ENCODE measurements around the gene NHLRC2.
"Not testable (repeated sequence)": the region's sequence is repeated elsewhere in the genome, so short reads cannot be mapped to it uniquely, and the experiment has no call there.

Gene NHLRC2

GRCh38 chr10:113912582-113912981 is 58.1 kb downstream of the NHLRC2 start:
- DNase-seq = no peak

- DNase-seq = no peak
Measured at GRCh38 chr10:113914956-113915355, 60.5 kb downstream of the NHLRC2 start.

GRCh38 chr10:113915540-113915939 is 61.1 kb downstream of the NHLRC2 start:
- no peak for DNase-seq

- DNase-seq = no peak
Measured at GRCh38 chr10:113916053-113916452, 61.6 kb downstream of the NHLRC2 start.

- DNase-seq = no peak
Measured at GRCh38 chr10:113917636-113918035, 63.2 kb downstream of the NHLRC2 start.

GRCh38 chr10:113920114-113920513 is 65.7 kb downstream of the NHLRC2 start:
- no peak for DNase-seq

- DNase-seq = no peak
Measured at GRCh38 chr10:113920875-113921274, 66.4 kb downstream of the NHLRC2 start.

GRCh38 chr10:113921561-113922370 is 67.3 kb downstream of the NHLRC2 start:
- no peak for DNase-seq

GRCh38 chr10:113922787-113923570 is 68.5 kb downstream of the NHLRC2 start:
- no peak for DNase-seq

GRCh38 chr10:113924186-113924585 is 69.7 kb downstream of the NHLRC2 start:
- no peak for DNase-seq

GRCh38 chr10:113924664-113925063 is 70.2 kb downstream of the NHLRC2 start:
- no peak for DNase-seq

- no peak for DNase-seq
Measured at GRCh38 chr10:113927440-113927839, 73.0 kb downstream of the NHLRC2 start.

- DNase-seq = no peak
Measured at GRCh38 chr10:113928830-113929229, 74.4 kb downstream of the NHLRC2 start.

GRCh38 chr10:113929522-113929921 is 75.1 kb downstream of the NHLRC2 start:
- no peak for DNase-seq

GRCh38 chr10:113930482-113931057 is 76.1 kb downstream of the NHLRC2 start:
- no peak for DNase-seq

- DNase-seq = no peak
Measured at GRCh38 chr10:113932854-113933253, 78.4 kb downstream of the NHLRC2 start.

GRCh38 chr10:113933894-113934532 is 79.6 kb downstream of the NHLRC2 start:
- no peak for DNase-seq

- DNase-seq = no peak
Measured at GRCh38 chr10:113937258-113937657, 82.8 kb downstream of the NHLRC2 start.

GRCh38 chr10:113937756-113938155 is 83.3 kb downstream of the NHLRC2 start:
- DNase-seq = no peak

- DNase-seq = no peak
Measured at GRCh38 chr10:113939212-113939860, 84.9 kb downstream of the NHLRC2 start.

- DNase-seq = no peak
Measured at GRCh38 chr10:113941140-113941539, 86.7 kb downstream of the NHLRC2 start.

- not testable (repeated sequence) for DNase-seq
Measured at GRCh38 chr10:113943196-113943595, 88.7 kb downstream of the NHLRC2 start.
